ENCODE data around the gene ALKBH3.

DNA sequence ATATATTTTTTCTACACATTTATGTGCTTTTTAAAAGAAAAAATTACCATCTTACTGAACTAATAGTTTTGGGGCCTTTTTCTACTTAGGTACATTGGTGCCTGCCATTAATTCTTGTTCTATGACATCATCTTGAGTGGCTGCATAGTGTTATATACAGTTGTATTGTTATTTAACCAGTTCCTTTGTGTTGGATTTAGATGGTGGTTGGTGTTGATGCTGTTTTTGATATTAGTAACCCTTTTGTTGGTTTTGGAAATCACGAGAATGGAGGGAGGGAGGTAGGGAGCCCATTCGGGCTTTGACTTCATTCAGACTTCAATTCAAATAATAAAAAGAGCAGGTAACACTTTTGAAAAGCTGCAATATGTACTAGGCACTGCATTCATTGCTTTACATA, 46.4 kb downstream of the ALKBH3 start:
- TF ChIP-seq, protein P1, sequence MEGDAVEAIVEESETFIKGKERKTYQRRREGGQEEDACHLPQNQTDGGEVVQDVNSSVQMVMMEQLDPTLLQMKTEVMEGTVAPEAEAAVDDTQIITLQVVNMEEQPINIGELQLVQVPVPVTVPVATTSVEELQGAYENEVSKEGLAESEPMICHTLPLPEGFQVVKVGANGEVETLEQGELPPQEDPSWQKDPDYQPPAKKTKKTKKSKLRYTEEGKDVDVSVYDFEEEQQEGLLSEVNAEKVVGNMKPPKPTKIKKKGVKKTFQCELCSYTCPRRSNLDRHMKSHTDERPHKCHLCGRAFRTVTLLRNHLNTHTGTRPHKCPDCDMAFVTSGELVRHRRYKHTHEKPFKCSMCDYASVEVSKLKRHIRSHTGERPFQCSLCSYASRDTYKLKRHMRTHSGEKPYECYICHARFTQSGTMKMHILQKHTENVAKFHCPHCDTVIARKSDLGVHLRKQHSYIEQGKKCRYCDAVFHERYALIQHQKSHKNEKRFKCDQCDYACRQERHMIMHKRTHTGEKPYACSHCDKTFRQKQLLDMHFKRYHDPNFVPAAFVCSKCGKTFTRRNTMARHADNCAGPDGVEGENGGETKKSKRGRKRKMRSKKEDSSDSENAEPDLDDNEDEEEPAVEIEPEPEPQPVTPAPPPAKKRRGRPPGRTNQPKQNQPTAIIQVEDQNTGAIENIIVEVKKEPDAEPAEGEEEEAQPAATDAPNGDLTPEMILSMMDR (IDR thresholded peaks at IDR 0.05 in 2 of 3, conservative IDR thresholded peaks at IDR 0.05 in 1 of 3; ENCODE audit: borderline replicate concordance in 1 of 3, insufficient read depth in 1 of 3, low read depth in 2 of 3, low read length in 2 of 3): no peak
- no peak for TF ChIP-seq POLR2AphosphoS5 (IDR thresholded peaks at IDR 0.05; ENCODE audit: low read depth, low read length)
- TF ChIP-seq POLR2A (IDR thresholded peaks at IDR 0.05; ENCODE audit: borderline replicate concordance, extremely low read depth, insufficient read depth, insufficient read length): no peak
- no peak for TF ChIP-seq SIN3A (IDR thresholded peaks at IDR 0.05; ENCODE audit: low read depth)
- TF ChIP-seq, protein P2, sequence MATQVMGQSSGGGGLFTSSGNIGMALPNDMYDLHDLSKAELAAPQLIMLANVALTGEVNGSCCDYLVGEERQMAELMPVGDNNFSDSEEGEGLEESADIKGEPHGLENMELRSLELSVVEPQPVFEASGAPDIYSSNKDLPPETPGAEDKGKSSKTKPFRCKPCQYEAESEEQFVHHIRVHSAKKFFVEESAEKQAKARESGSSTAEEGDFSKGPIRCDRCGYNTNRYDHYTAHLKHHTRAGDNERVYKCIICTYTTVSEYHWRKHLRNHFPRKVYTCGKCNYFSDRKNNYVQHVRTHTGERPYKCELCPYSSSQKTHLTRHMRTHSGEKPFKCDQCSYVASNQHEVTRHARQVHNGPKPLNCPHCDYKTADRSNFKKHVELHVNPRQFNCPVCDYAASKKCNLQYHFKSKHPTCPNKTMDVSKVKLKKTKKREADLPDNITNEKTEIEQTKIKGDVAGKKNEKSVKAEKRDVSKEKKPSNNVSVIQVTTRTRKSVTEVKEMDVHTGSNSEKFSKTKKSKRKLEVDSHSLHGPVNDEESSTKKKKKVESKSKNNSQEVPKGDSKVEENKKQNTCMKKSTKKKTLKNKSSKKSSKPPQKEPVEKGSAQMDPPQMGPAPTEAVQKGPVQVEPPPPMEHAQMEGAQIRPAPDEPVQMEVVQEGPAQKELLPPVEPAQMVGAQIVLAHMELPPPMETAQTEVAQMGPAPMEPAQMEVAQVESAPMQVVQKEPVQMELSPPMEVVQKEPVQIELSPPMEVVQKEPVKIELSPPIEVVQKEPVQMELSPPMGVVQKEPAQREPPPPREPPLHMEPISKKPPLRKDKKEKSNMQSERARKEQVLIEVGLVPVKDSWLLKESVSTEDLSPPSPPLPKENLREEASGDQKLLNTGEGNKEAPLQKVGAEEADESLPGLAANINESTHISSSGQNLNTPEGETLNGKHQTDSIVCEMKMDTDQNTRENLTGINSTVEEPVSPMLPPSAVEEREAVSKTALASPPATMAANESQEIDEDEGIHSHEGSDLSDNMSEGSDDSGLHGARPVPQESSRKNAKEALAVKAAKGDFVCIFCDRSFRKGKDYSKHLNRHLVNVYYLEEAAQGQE (IDR thresholded peaks at IDR 0.05; ENCODE audit: low read depth): no peak
- no peak for TF ChIP-seq SP1 (IDR thresholded peaks at IDR 0.05; ENCODE audit: low read depth)
- TF ChIP-seq RAD21 (IDR thresholded peaks at IDR 0.05; ENCODE audit: low read depth): no peak
- TF ChIP-seq JUND (IDR thresholded peaks at IDR 0.05): no peak
- TF ChIP-seq YY1 (IDR thresholded peaks at IDR 0.05; ENCODE audit: extremely low read depth, insufficient replicate concordance, low read depth, low read length): no peak
